GM18498 (cell line): ENCODE measurements around the gene PLCG1.
"Not testable (repeated sequence)": the region's sequence is repeated elsewhere in the genome, so short reads cannot be mapped to it uniquely, and the experiment has no call there.

ENCODE experiments used
- ATAC-seq: cut with Tn5 transposase; IDR thresholded peaks from one replicate; pipeline ENCODE4 v1.9.1; 2021; ENCODE audit warnings: mild to moderate bottlenecking, moderate library complexity; ENCODE audit not compliant: unreplicated experiment

Gene PLCG1

GRCh38 chr20:41136680-41137613 is at the start of gene PLCG1:
Gene PLCG1, plus strand, starts transcription at chr20:41137543. Its CDS starts 99 bp downstream, at chr20:41137642.
- ATAC-seq: peak; percentile 67

- ATAC-seq: no peak
Observed at GRCh38 chr20:41087777-41088176, 49.6 kb upstream of the PLCG1 start.

GRCh38 chr20:41089555-41089954 is 47.8 kb upstream of the PLCG1 start:
- no peak for ATAC-seq

DNA sequence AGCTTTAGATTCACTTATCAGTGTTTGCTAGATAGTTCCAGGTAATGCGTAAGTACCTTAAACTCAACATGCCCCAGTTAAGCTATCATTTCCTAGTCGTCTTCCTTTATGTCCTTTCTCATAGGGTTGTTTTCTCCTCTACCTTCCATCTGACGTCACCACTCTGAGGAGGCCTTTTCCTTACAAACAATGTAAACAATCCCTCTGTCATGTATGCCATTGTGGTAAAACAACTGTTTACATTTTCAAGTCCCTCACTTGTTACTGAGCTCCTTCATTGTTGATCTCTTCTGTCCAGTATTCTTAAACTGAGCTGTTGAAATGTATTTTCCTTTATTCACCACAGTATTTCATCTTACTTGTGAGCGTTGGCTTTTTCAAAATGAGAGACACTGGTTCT is 45.4 kb upstream of the PLCG1 start:
- ATAC-seq: no peak

- no peak for ATAC-seq
Observed at GRCh38 chr20:41094353-41095055, 42.8 kb upstream of the PLCG1 start.

GRCh38 chr20:41095110-41095969 is 42.0 kb upstream of the PLCG1 start:
- no peak for ATAC-seq

DNA sequence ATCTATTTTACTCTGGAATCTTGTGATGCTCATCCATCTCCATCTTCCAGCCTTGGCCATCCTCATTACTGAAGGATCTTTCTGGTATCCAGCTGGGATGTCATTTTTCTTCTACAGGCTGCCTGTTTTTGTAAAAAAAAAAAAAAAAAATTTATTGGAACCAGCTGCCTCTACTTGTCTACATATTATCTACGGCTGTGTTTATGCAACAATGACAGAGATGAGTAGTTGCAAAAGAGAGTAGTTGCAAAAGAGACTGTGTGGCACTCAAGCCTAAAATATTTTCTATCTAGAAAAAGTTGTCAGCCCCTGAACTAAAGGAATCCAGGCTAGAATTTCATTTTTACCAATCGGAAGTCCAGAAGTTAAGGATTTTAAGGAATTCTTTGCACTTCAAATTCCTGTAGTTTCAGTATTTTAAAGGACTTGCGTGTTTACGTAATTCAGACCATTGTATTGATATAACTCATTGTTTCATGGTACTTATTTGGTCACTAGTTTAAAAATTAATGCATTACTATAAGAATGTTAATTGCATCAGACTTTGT is 38.6 kb upstream of the PLCG1 start:
- ATAC-seq: no peak

GRCh38 chr20:41100001-41100480 is 37.3 kb upstream of the PLCG1 start:
- no peak for ATAC-seq

DNA sequence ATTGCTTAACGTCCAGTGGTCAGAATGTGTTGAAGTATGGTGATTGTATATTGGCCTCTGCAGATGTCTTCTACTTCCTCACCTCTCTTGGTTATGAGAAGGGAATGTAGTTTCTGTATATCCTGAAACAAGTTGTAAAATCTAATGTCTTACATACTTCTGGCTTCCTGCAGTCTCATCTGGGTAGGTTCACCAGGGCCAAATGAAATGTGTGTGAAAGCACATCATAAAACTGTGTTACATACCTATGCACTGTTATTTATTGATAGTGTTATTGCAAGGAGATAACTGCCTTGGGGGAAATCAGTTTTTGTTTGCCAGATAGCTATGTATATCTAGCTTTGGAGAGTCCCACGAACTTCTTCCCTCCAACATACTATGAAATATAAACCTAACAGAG is 35.7 kb upstream of the PLCG1 start:
- no peak for ATAC-seq

DNA sequence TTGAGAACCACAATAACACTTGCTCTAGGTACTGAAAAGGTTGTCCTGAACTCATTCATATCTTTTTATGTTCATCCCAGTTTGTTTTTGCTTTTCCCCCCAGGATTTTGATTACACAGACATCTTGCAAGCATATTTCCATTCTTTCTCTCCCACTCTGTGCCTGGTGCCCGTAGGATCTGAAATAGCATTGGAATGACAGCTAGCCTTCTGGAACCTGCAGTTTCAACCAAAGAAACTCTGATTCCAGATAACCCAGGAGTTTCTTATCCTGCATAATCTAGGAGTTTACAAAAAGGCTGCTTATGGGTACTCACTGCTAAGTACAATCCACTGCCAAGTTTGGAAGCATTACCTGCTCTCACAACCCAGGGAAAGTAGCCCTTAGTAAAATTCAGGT is 28.8 kb upstream of the PLCG1 start:
- ATAC-seq: no peak

GRCh38 chr20:41110012-41110411 is 27.3 kb upstream of the PLCG1 start:
- no peak for ATAC-seq

DNA sequence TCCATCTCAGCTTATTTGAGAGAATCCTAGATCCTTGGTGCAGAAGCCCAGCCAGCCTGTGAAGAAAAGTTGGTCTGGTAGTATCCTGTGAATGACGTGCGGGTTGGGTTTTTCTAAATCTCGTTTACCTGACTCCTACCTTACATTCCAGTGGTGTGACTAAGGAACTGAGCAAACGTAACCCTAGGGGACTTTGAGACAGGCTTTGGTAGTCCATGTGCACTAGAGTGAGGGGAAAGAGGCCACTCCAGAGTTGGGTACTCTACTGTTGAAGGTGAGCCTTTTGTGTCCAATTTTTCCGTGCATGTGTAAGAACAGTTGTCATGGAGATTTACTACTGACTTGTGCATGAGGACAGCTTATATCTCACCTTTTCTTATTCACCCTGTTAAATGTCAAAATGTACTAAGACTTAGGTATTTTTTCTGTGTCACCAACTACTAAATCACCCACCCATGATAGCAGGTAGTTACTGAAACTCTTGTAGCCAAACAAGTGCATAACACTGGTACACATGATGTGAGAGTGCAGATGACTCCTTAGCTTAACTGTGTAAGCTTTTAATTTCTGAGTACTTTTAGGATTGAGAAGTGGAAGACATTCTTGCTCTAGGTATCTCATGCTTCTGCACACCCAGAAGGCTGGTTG is 26.3 kb upstream of the PLCG1 start:
- ATAC-seq: no peak

DNA sequence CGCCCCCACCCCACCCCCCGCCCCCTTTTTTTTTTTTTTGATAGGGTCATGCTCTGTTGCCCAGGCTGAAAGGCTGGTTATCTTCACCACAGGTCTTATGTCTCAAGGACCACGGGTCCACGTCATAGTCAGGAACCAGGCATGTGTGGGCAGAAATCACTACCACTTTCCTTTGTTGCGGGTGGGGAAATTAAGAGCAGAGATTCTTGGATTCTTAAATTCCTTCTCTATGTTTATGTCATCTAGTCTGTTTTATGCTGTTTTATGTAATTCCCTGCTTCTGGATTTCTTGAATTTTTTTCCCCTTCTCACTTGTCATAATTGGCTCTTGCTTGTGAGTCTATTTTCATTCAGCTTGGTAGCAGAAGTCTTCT is 25.8 kb upstream of the PLCG1 start:
- ATAC-seq: no peak

GRCh38 chr20:41116282-41116956 is 20.9 kb upstream of the PLCG1 start:
- no peak for ATAC-seq

GRCh38 chr20:41118159-41118558 is 19.2 kb upstream of the PLCG1 start:
- not testable (repeated sequence) for ATAC-seq

- no peak for ATAC-seq
Observed at GRCh38 chr20:41118632-41119031, 18.7 kb upstream of the PLCG1 start.

GRCh38 chr20:41119614-41120561 is 17.5 kb upstream of the PLCG1 start:
- ATAC-seq: no peak

DNA sequence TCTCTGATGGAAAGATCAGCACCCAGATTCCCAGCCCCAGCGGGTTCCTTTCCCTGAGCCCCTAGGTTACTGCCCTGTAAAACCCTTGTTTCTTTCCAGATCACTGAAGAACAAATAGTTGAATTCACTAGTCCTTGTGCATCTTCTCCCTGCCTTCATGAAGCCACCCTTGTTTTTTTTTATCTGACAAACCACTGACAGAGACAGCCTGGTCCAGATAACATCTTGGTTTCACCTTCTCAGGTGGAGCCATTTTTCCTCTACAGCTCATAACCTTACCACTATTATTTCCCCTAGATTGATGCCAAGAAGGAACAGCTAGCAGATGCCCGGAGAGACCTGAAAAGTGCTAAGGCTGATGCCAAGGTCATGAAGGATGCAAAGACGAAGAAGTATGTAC is 15.9 kb upstream of the PLCG1 start:
- no peak for ATAC-seq

GRCh38 chr20:41123631-41124030 is 13.7 kb upstream of the PLCG1 start:
- no peak for ATAC-seq
